GM12801 (cell line): ENCODE measurements around the gene DTX3.

Experiments
- TF ChIP-seq, protein P1 (sequence below): IDR thresholded peaks from one replicate; pipeline ENCODE4 v1.5.1; 2011; ENCODE audit warnings: control low read depth; ENCODE audit not compliant: insufficient read length; ENCODE audit errors: extremely low read depth

DTX3 gene

DNA sequence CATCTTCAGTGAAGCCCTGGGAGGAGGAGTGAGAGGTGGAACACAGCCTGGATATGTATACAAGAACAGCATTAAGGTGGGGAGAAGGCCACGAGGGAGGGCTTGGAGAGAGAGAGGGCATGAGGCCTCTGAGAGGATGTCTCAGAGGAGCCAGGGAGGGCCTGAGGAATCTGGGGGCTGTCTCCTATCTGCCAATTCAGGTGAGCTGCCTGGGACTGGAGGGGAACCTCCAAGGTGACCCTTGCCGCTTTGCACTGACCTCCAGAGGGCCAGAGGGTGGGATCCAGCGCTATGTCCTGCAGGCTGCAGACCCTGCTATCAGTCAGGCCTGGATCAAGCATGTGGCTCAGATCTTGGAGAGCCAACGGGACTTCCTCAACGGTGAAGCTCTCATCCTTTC is 11.0 kb downstream of the DTX3 start:
- TF ChIP-seq, protein P1, sequence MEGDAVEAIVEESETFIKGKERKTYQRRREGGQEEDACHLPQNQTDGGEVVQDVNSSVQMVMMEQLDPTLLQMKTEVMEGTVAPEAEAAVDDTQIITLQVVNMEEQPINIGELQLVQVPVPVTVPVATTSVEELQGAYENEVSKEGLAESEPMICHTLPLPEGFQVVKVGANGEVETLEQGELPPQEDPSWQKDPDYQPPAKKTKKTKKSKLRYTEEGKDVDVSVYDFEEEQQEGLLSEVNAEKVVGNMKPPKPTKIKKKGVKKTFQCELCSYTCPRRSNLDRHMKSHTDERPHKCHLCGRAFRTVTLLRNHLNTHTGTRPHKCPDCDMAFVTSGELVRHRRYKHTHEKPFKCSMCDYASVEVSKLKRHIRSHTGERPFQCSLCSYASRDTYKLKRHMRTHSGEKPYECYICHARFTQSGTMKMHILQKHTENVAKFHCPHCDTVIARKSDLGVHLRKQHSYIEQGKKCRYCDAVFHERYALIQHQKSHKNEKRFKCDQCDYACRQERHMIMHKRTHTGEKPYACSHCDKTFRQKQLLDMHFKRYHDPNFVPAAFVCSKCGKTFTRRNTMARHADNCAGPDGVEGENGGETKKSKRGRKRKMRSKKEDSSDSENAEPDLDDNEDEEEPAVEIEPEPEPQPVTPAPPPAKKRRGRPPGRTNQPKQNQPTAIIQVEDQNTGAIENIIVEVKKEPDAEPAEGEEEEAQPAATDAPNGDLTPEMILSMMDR: no peak

DNA sequence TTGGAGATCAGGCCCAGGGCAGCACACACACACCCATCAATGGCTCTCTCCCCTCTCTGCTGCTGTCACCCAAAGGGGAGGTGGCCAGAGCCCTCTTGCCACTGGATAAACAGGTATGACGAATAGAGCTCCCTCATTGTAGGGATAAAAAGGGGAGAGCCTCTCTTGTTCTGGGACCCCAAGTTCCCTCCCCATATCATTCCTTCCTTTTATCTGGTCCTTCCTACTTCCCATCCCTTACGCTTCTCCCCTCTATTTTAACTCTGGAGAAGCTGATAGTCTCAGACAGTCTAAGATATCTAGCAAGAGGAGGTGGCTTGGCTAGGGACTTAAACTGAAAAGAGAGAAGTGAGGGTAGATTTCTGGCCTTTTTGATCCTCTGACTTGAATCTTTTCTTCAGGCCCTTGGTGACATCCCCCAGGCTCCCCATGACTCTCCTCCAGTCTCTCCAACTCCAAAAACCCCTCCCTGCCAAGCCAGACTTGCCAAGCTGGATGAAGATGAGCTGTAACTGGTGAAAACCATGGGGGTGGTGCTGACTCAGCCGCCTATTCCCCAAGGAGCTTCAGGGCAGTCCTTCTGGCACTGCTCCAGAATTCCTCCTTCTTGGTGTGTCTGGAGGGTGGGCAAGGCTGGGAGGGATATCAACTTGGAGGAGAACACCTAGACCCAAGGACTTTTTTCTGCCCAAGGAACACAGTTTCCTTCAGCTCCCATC is 11.9 kb downstream of the DTX3 start:
- TF ChIP-seq, protein P1: no peak

DNA sequence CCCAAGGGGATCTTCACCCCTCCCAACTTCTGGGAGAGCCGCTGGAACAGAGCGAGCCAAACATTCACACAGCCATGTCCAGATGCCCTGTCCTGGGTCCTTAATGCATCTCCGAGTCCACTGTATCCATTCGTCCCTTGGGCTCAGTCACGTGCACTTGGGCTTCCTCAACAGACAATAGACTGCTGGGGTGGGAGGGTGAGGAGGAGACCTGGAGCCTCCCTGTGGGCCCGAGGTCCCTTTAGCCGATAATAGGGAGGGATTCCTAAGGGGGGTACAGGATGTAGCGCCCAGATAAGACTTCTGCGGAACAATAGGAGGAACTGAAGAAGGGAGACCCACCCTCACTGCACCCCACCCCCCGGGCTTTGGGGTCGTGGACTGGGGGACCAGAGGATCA is 13.3 kb downstream of the DTX3 start:
- TF ChIP-seq, protein P1: no peak

DNA sequence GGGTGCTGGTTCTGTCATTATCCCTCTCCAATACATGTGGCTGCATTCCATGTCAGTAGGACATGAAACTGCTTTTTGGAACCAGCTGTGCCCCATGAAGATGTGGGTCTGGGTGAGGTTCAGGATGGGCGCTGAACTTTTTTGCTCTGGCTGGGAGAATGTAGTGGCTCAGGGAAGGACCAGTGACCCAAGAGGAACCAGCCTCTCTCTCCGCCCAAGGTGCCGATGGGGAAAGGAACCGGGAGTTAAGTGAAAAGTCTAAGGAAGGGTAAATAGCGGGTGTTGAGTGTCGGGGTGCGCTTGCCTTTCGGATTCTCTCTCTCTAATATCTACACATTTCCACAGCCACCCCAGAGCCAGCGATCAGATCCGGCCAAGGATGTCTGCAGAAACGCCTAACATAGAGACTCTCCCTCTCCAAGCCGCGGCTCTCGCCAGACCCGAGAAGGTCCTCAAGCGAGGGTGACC is 14.4 kb downstream of the DTX3 start:
- TF ChIP-seq, protein P1: no peak

DNA sequence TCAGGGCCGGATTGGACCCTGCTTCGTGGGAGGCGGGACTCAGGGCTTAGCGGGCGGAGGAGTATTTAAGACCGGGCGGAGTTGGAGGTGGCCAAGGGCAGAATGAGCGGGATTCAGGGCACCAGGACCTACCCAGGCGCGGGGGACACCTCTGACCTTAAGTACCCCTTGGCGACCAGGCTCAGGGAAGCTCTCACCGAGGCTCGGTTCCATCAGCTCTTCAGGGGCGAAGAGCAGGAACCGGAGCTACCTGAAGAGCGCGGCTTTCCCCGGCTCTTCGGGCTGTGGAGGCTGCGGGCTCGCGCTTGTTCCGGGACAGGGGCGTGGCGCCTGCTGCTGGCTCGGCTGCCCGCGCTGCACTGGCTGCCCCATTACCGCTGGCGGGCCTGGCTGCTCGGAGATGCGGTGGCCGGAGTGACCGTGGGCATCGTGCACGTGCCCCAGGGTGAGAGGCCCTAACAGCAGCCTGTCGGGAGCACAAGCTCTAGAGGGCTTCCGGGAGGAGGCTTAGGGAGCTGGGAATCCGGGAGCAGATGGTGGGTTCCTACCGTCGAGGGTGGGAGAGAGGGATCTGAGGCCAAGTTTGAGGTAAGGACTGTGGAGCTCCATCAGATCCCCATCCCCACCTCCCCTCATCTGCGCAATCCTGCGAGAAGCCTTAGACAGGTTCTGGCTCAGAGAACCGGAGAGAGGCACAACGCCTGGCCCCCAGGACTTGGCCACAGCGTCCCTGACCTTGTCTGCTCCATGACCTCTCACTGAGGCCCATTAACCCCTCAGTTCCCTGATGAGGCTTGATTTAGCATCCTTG is 15.0 kb downstream of the DTX3 start:
- TF ChIP-seq, protein P1: no peak

DNA sequence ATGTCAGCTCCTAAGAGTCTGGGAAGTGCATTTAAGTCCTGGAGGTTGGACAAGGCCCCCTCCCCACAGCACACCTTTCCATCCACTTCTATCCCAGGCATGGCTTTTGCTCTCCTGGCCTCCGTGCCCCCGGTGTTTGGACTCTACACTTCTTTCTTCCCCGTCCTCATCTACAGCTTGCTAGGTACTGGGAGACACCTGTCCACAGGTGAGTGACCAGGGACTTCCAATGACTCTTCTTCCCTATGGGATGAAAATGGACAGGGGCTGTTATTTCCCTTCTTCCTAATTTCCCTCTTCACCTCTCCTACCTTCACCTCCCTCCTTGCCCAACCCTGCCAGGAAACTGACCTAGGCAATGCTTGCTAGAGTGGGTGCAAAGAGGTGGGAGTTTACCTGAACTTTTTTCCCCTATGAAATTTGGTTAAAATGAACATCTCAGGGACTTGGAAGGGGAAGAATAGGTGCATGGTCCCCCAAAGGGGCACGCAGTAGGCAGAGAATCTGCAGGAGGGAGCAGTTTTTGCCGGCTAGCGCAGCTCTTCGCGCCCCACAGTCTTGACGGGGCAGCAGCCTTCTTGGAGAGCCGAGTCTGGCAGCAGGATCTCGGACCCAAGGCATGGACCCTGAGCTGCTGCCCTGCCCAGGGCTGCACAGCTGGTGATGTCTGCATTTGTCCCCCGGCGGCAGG is 15.8 kb downstream of the DTX3 start:
- TF ChIP-seq, protein P1: no peak

DNA sequence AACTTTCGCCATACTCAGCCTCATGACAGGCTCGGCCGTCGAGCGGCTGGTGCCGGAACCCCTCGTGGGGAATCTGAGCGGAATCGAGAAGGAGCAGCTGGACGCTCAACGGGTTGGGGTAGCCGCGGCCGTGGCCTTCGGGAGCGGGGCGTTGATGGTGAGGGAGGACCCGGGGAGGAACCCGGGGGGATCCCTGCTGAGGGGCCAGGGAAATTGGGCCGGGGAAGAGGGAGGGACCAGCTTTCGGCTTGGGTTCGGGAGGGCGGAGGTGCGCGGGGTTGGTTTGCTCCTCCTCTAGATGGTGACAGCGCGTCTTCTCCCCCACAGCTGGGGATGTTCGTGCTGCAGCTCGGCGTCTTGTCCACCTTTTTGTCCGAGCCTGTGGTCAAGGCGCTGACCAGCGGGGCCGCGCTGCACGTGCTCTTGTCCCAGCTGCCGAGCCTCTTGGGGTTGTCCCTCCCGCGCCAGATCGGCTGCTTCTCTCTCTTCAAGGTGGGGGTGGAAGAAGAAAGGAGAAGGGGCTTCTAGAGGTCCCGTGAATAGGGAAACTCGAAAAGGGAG is 16.4 kb downstream of the DTX3 start:
- TF ChIP-seq, protein P1: no peak
